GM19324 (cell line): Measurements from ENCODE around the gene FAM89B.

Experiments
- ATAC-seq: cut with Tn5 transposase; IDR thresholded peaks from one replicate; pipeline ENCODE4 v1.9.1; 2021; ENCODE audit warnings: mild to moderate bottlenecking, moderate library complexity; ENCODE audit not compliant: unreplicated experiment, low FRiP score

FAM89B gene

GRCh38 chr11:65573391-65574079, 1.2 kb downstream of the FAM89B start:
- ATAC-seq, result no peak

GRCh38 chr11:65574109-65574810, 1.9 kb downstream of the FAM89B start:
- ATAC-seq, result peak; percentile 36

GRCh38 chr11:65574811-65575567, 2.7 kb downstream of the FAM89B start:
- no peak for ATAC-seq

GRCh38 chr11:65575568-65576231, 3.4 kb downstream of the FAM89B start, which contains the start of gene EHBP1L1:
TSS of gene EHBP1L1 (plus strand) at chr11:65576053. CDS start at chr11:65576303, 250 bp downstream.
- peak; percentile 30 for ATAC-seq

GRCh38 chr11:65576232-65576866, 4.0 kb downstream of the FAM89B start:
- no peak for ATAC-seq

- no peak for ATAC-seq
Observed at GRCh38 chr11:65576867-65577755, 4.8 kb downstream of the FAM89B start.

- no peak for ATAC-seq
Observed at GRCh38 chr11:65577756-65578109, 5.4 kb downstream of the FAM89B start.

GRCh38 chr11:65578134-65578533, 5.8 kb downstream of the FAM89B start:
- ATAC-seq, result no peak

- no peak for ATAC-seq
Observed at GRCh38 chr11:65578667-65579066, 6.3 kb downstream of the FAM89B start.

- no peak for ATAC-seq
Observed at GRCh38 chr11:65579291-65579690, 7.0 kb downstream of the FAM89B start.

GRCh38 chr11:65580031-65580692, 7.8 kb downstream of the FAM89B start:
- ATAC-seq, result no peak

GRCh38 chr11:65580756-65581155, 8.4 kb downstream of the FAM89B start:
- ATAC-seq, result no peak

- no peak for ATAC-seq
Observed at GRCh38 chr11:65581928-65582327, 9.6 kb downstream of the FAM89B start.

GRCh38 chr11:65583589-65583988, 11.3 kb downstream of the FAM89B start:
- no peak for ATAC-seq

- ATAC-seq, result no peak
Observed at GRCh38 chr11:65584106-65584505, 11.8 kb downstream of the FAM89B start.

- no peak for ATAC-seq
Observed at GRCh38 chr11:65584723-65585171, 12.4 kb downstream of the FAM89B start.

GRCh38 chr11:65585396-65586246, 13.3 kb downstream of the FAM89B start:
- no peak for ATAC-seq

- ATAC-seq, result no peak
Observed at GRCh38 chr11:65586247-65586630, 13.9 kb downstream of the FAM89B start.
